CD4-positive, CD25-positive, alpha-beta regulatory T cell (primary cell): ENCODE data around the gene MGAT4D. TPM values are rescaled to one million over a fixed set of nuclear protein-coding genes. Genes with fewer than 3 reads are reported as not detected.

Experiments used
- ATAC-seq, 2 donors: fragments of 150-1000 bp; cut with Tn5 transposase; one replicate each; pipeline ENCODE4 v1.10.0; 2021; ENCODE audit warnings: low read depth in 2 of 2, moderate number of reproducible peaks in 2 of 2, moderate library complexity in 1 of 2
- DNase-seq, 3 donors: peaks; one replicate each; pipeline versions ENCODE4 v3.0.0 to v3.0.0-alpha.2; 2012 to 2022; ENCODE audit warnings: mixed read lengths in 1 of 3
- H3K27ac ChIP-seq: one replicate; pipeline ENCODE4 v1.7.0; 2013; ENCODE audit warnings: mild to moderate bottlenecking, low read length; ENCODE audit not compliant: insufficient read depth, poor library complexity, severe bottlenecking
- H3K27me3 ChIP-seq: one replicate; pipeline ENCODE4 v1.7.0; 2013; ENCODE audit warnings: low read length; ENCODE audit not compliant: control insufficient read depth, insufficient read depth
- H3K36me3 ChIP-seq: one replicate; pipeline ENCODE4 v1.7.0; 2013; ENCODE audit warnings: mild to moderate bottlenecking, low read length, moderate library complexity; ENCODE audit not compliant: control insufficient read depth, insufficient read depth
- H3K4me1 ChIP-seq: 2 replicates; pipeline ENCODE4 v1.7.0; 2013; ENCODE audit warnings: mild to moderate bottlenecking, low read length; ENCODE audit not compliant: insufficient read depth, control insufficient read depth, poor library complexity, severe bottlenecking
- H3K4me3 ChIP-seq: one replicate; pipeline ENCODE4 v1.7.0; 2013; ENCODE audit warnings: low read depth, mild to moderate bottlenecking, low read length, moderate library complexity
- H3K9me3 ChIP-seq, 2 experiments: 1 replicate in 1 of 2; 2 replicates in 1 of 2; pipeline ENCODE4 v1.7.0; 2013; ENCODE audit warnings: low read length in 2 of 2, mild to moderate bottlenecking in 1 of 2, moderate library complexity in 1 of 2; ENCODE audit not compliant: control insufficient read depth in 2 of 2
- H3K27ac Mint-ChIP-seq, 3 donors: one replicate each; pipeline ENCODE4 v1.8.0; 2020 to 2022; ENCODE audit warnings: mild to moderate bottlenecking in 3 of 3, mixed read lengths in 3 of 3, moderate library complexity in 2 of 3
- H3K27me3 Mint-ChIP-seq: one replicate; pipeline ENCODE4 v1.8.0; 2022; ENCODE audit warnings: mild to moderate bottlenecking, mixed read lengths
- H3K36me3 Mint-ChIP-seq: one replicate; pipeline ENCODE4 v1.8.0; 2020; ENCODE audit warnings: mixed read lengths
- H3K4me1 Mint-ChIP-seq, 4 donors: one replicate each; pipeline ENCODE4 v1.8.0; 2020 to 2022; ENCODE audit warnings: mixed read lengths in 4 of 4, mild to moderate bottlenecking in 1 of 4
- H3K4me3 Mint-ChIP-seq, 4 donors: one replicate each; pipeline ENCODE4 v1.8.0; 2020 to 2022; ENCODE audit warnings: mild to moderate bottlenecking in 4 of 4, mixed read lengths in 4 of 4, moderate library complexity in 3 of 4
- H3K9me3 Mint-ChIP-seq, 7 donors: one replicate each; pipeline ENCODE4 v1.8.0; 2020 to 2022; ENCODE audit warnings: mixed read lengths in 7 of 7, mild to moderate bottlenecking in 3 of 7, moderate library complexity in 2 of 7
- polyA plus RNA-seq, 4 donors: library from polyadenylated mRNA; unstranded; fragments of 300-500 nt; fragmentation: Illumina TruSeq; gene quantifications; one replicate each; pipeline ENCODE4 v1.2.3, GENCODE V29; 2021
- total RNA-seq: library from RNA; stranded (reverse); gene quantifications from one replicate; pipeline ENCODE4 v1.2.3, GENCODE V29; 2022

MGAT4D gene
- total and polyA plus RNA-seq, 5 donors from 2014 or later, result not detected

GRCh38 chr4:140400111-140400510 lies 98.0 kb downstream of the MGAT4D start:
- H3K27me3 ChIP-seq, result peaks cover 8% of the 10 kb centered on the region
- H3K9me3 Mint-ChIP-seq, result peaks cover 0 to 2% (median 0%) of the 10 kb centered on the region in 7 donors
- H3K9me3 ChIP-seq, result no peaks in the 10 kb centered on the region
- no peaks in the 10 kb centered on the region for H3K4me1 Mint-ChIP-seq
- H3K4me3 ChIP-seq, result no peak overlapping the region
- no peaks in the 10 kb centered on the region for H3K36me3 ChIP-seq
- H3K4me3 Mint-ChIP-seq, result no peak overlapping the region
- ATAC-seq (no peak), DNase-seq (no peak)
- peaks cover 27% of the 10 kb centered on the region for H3K27me3 Mint-ChIP-seq
- H3K27ac ChIP-seq, result no peak overlapping the region
- no peaks in the 10 kb centered on the region for H3K36me3 Mint-ChIP-seq
- peak overlapping the region in 1 of 3 donors; percentile 29 for H3K27ac Mint-ChIP-seq
- H3K4me1 ChIP-seq, result no peaks in the 10 kb centered on the region

DNA sequence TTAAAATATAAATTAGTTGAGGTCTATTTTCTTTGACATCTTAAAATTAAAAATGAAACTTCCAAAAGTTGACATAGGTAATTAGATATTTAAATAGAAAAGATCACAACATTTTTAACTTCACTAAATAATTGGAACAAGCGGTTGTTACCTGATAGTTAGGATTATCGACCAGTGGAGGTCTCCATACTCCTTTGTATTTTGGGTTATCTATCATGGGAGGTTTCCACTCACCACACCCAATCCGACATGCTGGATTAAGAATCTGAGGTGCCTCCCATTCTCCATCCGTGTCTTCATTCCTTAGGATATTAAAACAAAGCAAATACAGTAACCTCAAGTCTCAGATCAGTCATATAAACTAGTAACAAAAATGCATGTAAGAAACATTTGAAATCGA lies 102.4 kb downstream of the MGAT4D start:
- peaks cover 33% of the 10 kb centered on the region for H3K27me3 Mint-ChIP-seq
- H3K36me3 ChIP-seq, result no peaks in the 10 kb centered on the region
- H3K36me3 Mint-ChIP-seq, result no peaks in the 10 kb centered on the region
- H3K4me3 Mint-ChIP-seq, result no peak overlapping the region
- no peak overlapping the region for H3K27ac ChIP-seq
- ATAC-seq (no peak), DNase-seq (no peak)
- H3K4me1 Mint-ChIP-seq, result no peaks in the 10 kb centered on the region
- H3K4me1 ChIP-seq, result no peaks in the 10 kb centered on the region
- H3K4me3 ChIP-seq, result no peak overlapping the region
- no peak overlapping the region for H3K27ac Mint-ChIP-seq
- H3K9me3 Mint-ChIP-seq, result no peaks in the 10 kb centered on the region
- no peaks in the 10 kb centered on the region for H3K9me3 ChIP-seq
- peaks cover 14% of the 10 kb centered on the region for H3K27me3 ChIP-seq

Other genes with a start within 250 kb of the MGAT4D start
- gene SCOC, start 124.6 kb downstream of the MGAT4D start, total RNA-seq, result 9.5 TPM
- gene SCOC, start 124.6 kb downstream of the MGAT4D start, polyA plus RNA-seq, result 10 to 100 TPM; 22.1 to 34.1 (median 29.4) TPM
- gene CLGN, start 70.6 kb downstream of the MGAT4D start, total RNA-seq, result not detected
- gene CLGN, start 70.6 kb downstream of the MGAT4D start, polyA plus RNA-seq, result not detected
- 14.4 TPM for gene ELMOD2, start 25.9 kb upstream of the MGAT4D start, total RNA-seq
- 10 to 100 TPM in 2 of 4 donors, 1 to 10 TPM in 2; 8.3 to 14.8 (median 10.2) TPM for gene ELMOD2, start 25.9 kb upstream of the MGAT4D start, polyA plus RNA-seq
- gene UCP1, start 70.7 kb upstream of the MGAT4D start, total RNA-seq, result not detected
- gene UCP1, start 70.7 kb upstream of the MGAT4D start, polyA plus RNA-seq, result not detected